Prostate gland (tissue), 2 donors: ENCODE data around the gene FBXL16.

Experiments used
- POLR2AphosphoS5 ChIP-seq: sonication (generic); formaldehyde crosslinking; IDR thresholded peaks from one replicate; pipeline ENCODE4 v1.6.1; 2017; ENCODE audit warnings: antibody characterized with exemption
- TF ChIP-seq, protein P1 (sequence below), 4 experiments: fragments of 200-600 bp in 2 of 4; fragments of 450-650 bp in 2 of 4; sonication (generic) in 2 of 4; IDR thresholded peaks; 1 replicate in 3 of 4; 2 replicates in 1 of 4; pipeline ENCODE4 v1.5.1; 2016 to 2019; ENCODE audit warnings: antibody characterized with exemption in 4 of 4, mild to moderate bottlenecking in 2 of 4, moderate library complexity in 2 of 4

DNA sequence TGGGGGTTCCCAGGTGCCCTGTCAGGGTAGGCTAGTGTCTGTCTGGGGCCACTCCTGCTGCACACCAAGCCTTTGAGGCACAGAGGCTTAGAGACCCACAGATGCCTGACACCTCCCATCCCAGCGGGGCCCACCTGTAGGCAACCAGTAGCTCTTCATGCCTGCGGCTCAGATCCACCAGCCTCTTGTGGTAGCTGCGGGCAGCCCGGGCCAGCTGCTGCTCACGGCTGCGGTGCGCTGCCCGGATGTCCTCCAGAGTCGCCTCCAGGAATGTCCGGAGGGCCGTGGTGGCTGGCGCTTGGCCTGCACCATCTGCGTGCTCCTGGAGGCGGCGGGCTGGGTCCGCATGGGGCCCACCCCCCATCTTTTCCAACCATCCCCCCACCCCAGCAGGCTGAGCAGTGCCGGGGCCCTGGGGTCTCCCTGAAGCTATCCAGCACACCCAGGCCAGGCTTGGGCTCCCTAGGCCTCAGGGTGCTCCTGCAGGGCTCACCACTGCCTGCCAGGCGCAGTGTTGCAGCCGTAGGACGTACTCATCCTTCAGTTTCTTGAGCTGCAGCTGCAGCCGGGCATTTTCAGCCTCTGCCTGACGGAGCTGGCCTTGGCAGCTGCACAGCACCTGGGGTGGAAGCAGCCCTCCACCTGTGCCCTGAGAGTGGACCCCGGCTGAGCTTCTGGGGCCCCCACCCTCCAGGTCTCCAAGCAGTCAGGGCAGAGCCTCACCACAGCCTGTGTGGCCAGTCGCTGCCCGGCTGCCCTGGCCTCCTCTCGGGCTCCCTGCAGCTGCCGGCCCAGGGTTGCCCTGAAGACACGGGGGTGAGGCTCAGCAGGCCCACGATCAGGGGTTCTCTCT, 18.8 kb upstream of the FBXL16 start:
- TF ChIP-seq, protein P1, sequence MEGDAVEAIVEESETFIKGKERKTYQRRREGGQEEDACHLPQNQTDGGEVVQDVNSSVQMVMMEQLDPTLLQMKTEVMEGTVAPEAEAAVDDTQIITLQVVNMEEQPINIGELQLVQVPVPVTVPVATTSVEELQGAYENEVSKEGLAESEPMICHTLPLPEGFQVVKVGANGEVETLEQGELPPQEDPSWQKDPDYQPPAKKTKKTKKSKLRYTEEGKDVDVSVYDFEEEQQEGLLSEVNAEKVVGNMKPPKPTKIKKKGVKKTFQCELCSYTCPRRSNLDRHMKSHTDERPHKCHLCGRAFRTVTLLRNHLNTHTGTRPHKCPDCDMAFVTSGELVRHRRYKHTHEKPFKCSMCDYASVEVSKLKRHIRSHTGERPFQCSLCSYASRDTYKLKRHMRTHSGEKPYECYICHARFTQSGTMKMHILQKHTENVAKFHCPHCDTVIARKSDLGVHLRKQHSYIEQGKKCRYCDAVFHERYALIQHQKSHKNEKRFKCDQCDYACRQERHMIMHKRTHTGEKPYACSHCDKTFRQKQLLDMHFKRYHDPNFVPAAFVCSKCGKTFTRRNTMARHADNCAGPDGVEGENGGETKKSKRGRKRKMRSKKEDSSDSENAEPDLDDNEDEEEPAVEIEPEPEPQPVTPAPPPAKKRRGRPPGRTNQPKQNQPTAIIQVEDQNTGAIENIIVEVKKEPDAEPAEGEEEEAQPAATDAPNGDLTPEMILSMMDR (IDR thresholded peaks at IDR 0.05) = no peak
- no peak for TF ChIP-seq POLR2AphosphoS5
